K562 (cell line): Measurements from ENCODE around the gene SFT2D2. TPM values are rescaled to one million over a fixed set of nuclear protein-coding genes. Genes with fewer than 3 reads are reported as not detected.

Experiments
- ATAC-seq: fragments of 200-7000 bp; cut with Tn5 transposase; 3 replicates; pipeline ENCODE4 v1.9.1; 2020; ENCODE audit warnings: moderate library complexity
- BruUV-seq: library from RNA; stranded (reverse); fragments of 400-500 nt; replicated peaks from 2 replicates; lab custom pipeline; 2021; lab: Mats Ljungman, UMichigan
- CTCF ChIA-PET: fragments of 300-600 bp; formaldehyde crosslinking; extraction: SDS; loops from one replicate; lab custom pipeline; 2021; ENCODE audit warnings: low intra/inter-chr PET ratio; lab: Yijun Ruan, JAX
- POLR2A ChIA-PET: fragments of 300-600, 350-650 bp; sonication (Branson Sonifier 250); formaldehyde crosslinking; extraction: SDS; loops from one replicate; lab custom pipeline; 2021; ENCODE audit warnings: antibody characterized with exemption, inconsistent platforms; lab: Yijun Ruan, JAX
- DNase-seq, 4 experiments: peaks; one replicate each; pipeline versions ENCODE4 v3.0.0 to v3.0.0-alpha.2; 2011 to 2018; ENCODE audit warnings: low spot score in 3 of 4, mixed read lengths in 3 of 4; ENCODE audit errors: extremely low read depth in 1 of 4
- FAIRE-seq: peaks from 2 replicates; lab custom pipeline; 2011; peaks lifted over from hg19 to GRCh38; lab: Jason Lieb, UNC
- H2AFZ ChIP-seq: 2 replicates; pipeline ENCODE4 v1.6.0; 2011; ENCODE audit warnings: low read depth, low read length, control low read depth, inconsistent platforms
- H3K27ac ChIP-seq: fragments of 200-600 bp; 3 replicates; pipeline ENCODE4 v1.8.0; 2011; ENCODE audit warnings: low read depth, mild to moderate bottlenecking, control low read depth, inconsistent platforms, low read length, moderate library complexity, mixed read lengths; ENCODE audit errors: extremely low read depth
- H3K27me3 ChIP-seq, 2 experiments: fragments of 300-600 bp in 1 of 2; 2 replicates in 1 of 2; 3 replicates in 1 of 2; pipeline versions ENCODE4 v1.6.0 to v1.8.0; 2011; ENCODE audit warnings: inconsistent platforms in 2 of 2, low read length in 2 of 2, mild to moderate bottlenecking in 1 of 2, mixed read lengths in 1 of 2, moderate library complexity in 1 of 2; ENCODE audit not compliant: control insufficient read depth in 2 of 2, insufficient read depth in 2 of 2
- H3K36me3 ChIP-seq: fragments of 300-600 bp; 3 replicates; pipeline ENCODE4 v1.8.0; 2011; ENCODE audit warnings: mild to moderate bottlenecking, low read length, inconsistent platforms; ENCODE audit not compliant: control insufficient read depth, insufficient read depth
- H3K4me1 ChIP-seq, 2 experiments: fragments of 200-600 bp in 1 of 2; replicated peaks in 1 of 2; 2 replicates in 1 of 2; 3 replicates in 1 of 2; pipeline versions ENCODE4 v1.5.1 to v1.8.0; 2011; ENCODE audit warnings: inconsistent platforms in 2 of 2, low read length in 2 of 2, mild to moderate bottlenecking in 1 of 2, mixed read lengths in 1 of 2, moderate library complexity in 1 of 2; ENCODE audit not compliant: control insufficient read depth in 2 of 2, insufficient read depth in 2 of 2
- H3K4me2 ChIP-seq: 2 replicates; pipeline ENCODE4 v1.6.1; 2011; ENCODE audit warnings: low read length, control low read depth, inconsistent platforms, mixed read lengths; ENCODE audit not compliant: insufficient read depth
- H3K4me3 ChIP-seq: fragments of 200-600 bp; sonication (generic), shearing (Covaris generic); 2 replicates; pipeline ENCODE4 v1.5.1; 2016; ENCODE audit warnings: control low read depth, inconsistent platforms
- H3K79me2 ChIP-seq: fragments of 200-600 bp; 3 replicates; pipeline ENCODE4 v1.8.0; 2011; ENCODE audit warnings: low read length, inconsistent platforms; ENCODE audit not compliant: control insufficient read depth, insufficient read depth
- H3K9ac ChIP-seq, 2 experiments: 2 replicates each; pipeline versions ENCODE4 v1.6.0 to v1.6.1; 2011; ENCODE audit warnings: low read depth in 2 of 2, low read length in 2 of 2, control low read depth in 1 of 2, inconsistent platforms in 1 of 2, mild to moderate bottlenecking in 1 of 2, mixed read lengths in 1 of 2; ENCODE audit not compliant: insufficient read depth in 1 of 2
- H3K9me1 ChIP-seq: one replicate; pipeline ENCODE4 v1.6.0; 2011; ENCODE audit warnings: inconsistent platforms, mild to moderate bottlenecking, low read length, moderate library complexity; ENCODE audit not compliant: control insufficient read depth, insufficient read depth
- H3K9me3 ChIP-seq: replicated peaks from 2 replicates; pipeline ENCODE4 v1.5.1; 2011; ENCODE audit warnings: low read depth, low read length, inconsistent platforms; ENCODE audit not compliant: control insufficient read depth, insufficient read depth
- H4K20me1 ChIP-seq: replicated peaks from 2 replicates; pipeline ENCODE4 v1.6.1; 2011; ENCODE audit warnings: low read length, inconsistent platforms, mixed read lengths; ENCODE audit not compliant: control insufficient read depth, insufficient read depth
- KAT8 ChIP-seq: fragments of 450-650 bp; IDR thresholded peaks from 2 replicates; pipeline ENCODE4 v1.6.1; 2016; ENCODE audit warnings: low read depth, mild to moderate bottlenecking
- MAZ ChIP-seq, 2 experiments: fragments of 450-650 bp in 1 of 2; sonication (generic) in 1 of 2; formaldehyde crosslinking; IDR thresholded peaks in 1 of 2; conservative IDR thresholded peaks in 1 of 2; 2 replicates each; pipeline versions ENCODE4 v1.4.0 to v1.5.0; 2020; ENCODE audit warnings: mild to moderate bottlenecking in 1 of 2, missing genetic modification reagents in 1 of 2
- MEIS2 ChIP-seq: fragments of 450-650 bp; IDR thresholded peaks from 2 replicates; pipeline ENCODE4 v1.6.1; 2014; ENCODE audit warnings: mild to moderate bottlenecking; ENCODE audit not compliant: partially characterized antibody
- PBX2 ChIP-seq, 2 experiments: IDR thresholded peaks in 1 of 2; conservative IDR thresholded peaks in 1 of 2; 2 replicates each; pipeline ENCODE4 v1.6.1; 2016; ENCODE audit warnings: low read depth in 2 of 2, mild to moderate bottlenecking in 1 of 2, missing compliant biosample characterization in 1 of 2, missing genetic modification characterization in 1 of 2, moderate library complexity in 1 of 2
- PKNOX1 ChIP-seq: fragments of 450-650 bp; IDR thresholded peaks from 2 replicates; pipeline ENCODE4 v1.6.1; 2016
- RERE ChIP-seq: sonication (generic); formaldehyde crosslinking; IDR thresholded peaks from 2 replicates; pipeline ENCODE4 v1.8.0; 2023; ENCODE audit warnings: missing genetic modification reagents, mild to moderate bottlenecking, borderline replicate concordance
- ZNF79 ChIP-seq: fragments of 250-450 bp; sonication (Bioruptor Pico); IDR thresholded peaks from 2 replicates; pipeline ENCODE4 v1.4.0; 2020; ENCODE audit warnings: low read depth, mild to moderate bottlenecking, moderate library complexity
- WGBS: fragments of 100-300 bp; shearing (Covaris generic); methylation state at CpG from one replicate; pipeline ENCODE4 v1.1.6; 2016; ENCODE audit warnings: low coverage, mixed read lengths; ENCODE audit not compliant: insufficient coverage; ENCODE audit errors: missing lambda C conversion rate; 5-methylcytosine and 5-hydroxymethylcytosine counted together
- in situ Hi-C: fragments of 300-500 bp; cut with MboI; formaldehyde crosslinking; loops from 4 replicates; pipeline ENCODE4 v1.15.0; 2018; ENCODE audit warnings: inconsistent platforms, mixed read lengths
- intact Hi-C: fragments of 100-400 bp; cut with micrococcal nuclease; formaldehyde crosslinking; loops from 2 replicates; pipeline ENCODE4 v1.14.2; 2022
- polyA plus RNA-seq, 8 experiments: library from polyadenylated mRNA; depleted of rRNA in 4 of 8; stranded (reverse) in 5 of 8; unstranded in 3 of 8; fragments of >200 nt; fragmentation: Nextera tagmentation in 2 of 8; fragmentation: Illumina TruSeq in 1 of 8; extraction: Ambion mirVana in 2 of 8; extraction: Trizol in 1 of 8; gene quantifications; 2 replicates each; pipeline versions ENCODE4 v1.2.1 to v1.2.3, GENCODE V29; 2011 to 2014; ENCODE audit warnings: inconsistent platforms in 1 of 8, missing spikeins in 1 of 8
- total RNA-seq, 7 experiments: library from RNA; depleted of rRNA in 6 of 7; stranded (reverse); fragments of >200 nt in 6 of 7; fragmentation: Illumina TruSeq in 2 of 7; extraction: Trizol in 2 of 7; gene quantifications; 2 replicates each; pipeline versions ENCODE4 v1.2.1 to v1.2.3, GENCODE V29; 2011 to 2021; ENCODE audit warnings: low replicate concordance in 1 of 7

Gene SFT2D2
- total and polyA plus RNA-seq, 9 of the 15 experiments (the other 6 are each of a cell fraction or from before 2014, with no cell fraction given) = 3.4 to 50.1 (median 21.6) TPM

GRCh38 chr1:168285971-168286927 is 60.4 kb downstream of the SFT2D2 start:
- Histone ChIP-seq H3K4me2 (peak overlapping the region; percentile 32; the same call in 1 of the 2 replicates), H3K27me3 (no peaks in the 10 kb centered on the region), H3K9ac (peak overlapping the region in 1 of 2 experiments; percentile 32; a peak in 2 of 4 replicates), H3K4me3 (no peak overlapping the region), H2AFZ (0 out of 2 replicates have a peak overlapping the region, but pooled peaks have one; percentile 73), H3K4me1 (peaks cover 6 to 53% of the 10 kb centered on the region in 2 experiments; a peak in 4 of 5 replicates), H3K9me3 (no peaks in the 10 kb centered on the region), H3K79me2 (no peaks in the 10 kb centered on the region), H3K9me1 (no peaks in the 10 kb centered on the region), H3K36me3 (no peaks in the 10 kb centered on the region), H4K20me1 (peaks cover 3% of the 10 kb centered on the region; the same call in 1 of the 2 replicates), H3K27ac (peak overlapping the region; percentile 70)
- POLR2A ChIA-PET = interaction anchor here (1.0 to 1.8 kb wide), 7 partner anchors 8 to 89 kb away, joined by 3 to 8 read pairs (median 4); no protein-coding TSS in a partner anchor
- ATAC-seq (no peak; the same call in 2 of the 3 replicates), FAIRE-seq (no peak), DNase-seq (no peak)
- intact Hi-C loops (no loop called here), in situ Hi-C loops (no loop called here)
- BruUV-seq = no TSS peak
- CTCF ChIA-PET = interaction anchor here (0.6 kb wide), 2 partner anchors 59 to 285 kb away, joined by 3 to 4 read pairs; no protein-coding TSS in a partner anchor
- 64% methylated on average over 4 of the region's 4 CpGs for WGBS
- TF ChIP-seq PBX2 (CRISPR knock-in tag; IDR thresholded peaks at IDR 0.05; ENCODE audit: low read depth) = no peak
- TF ChIP-seq PBX2 (tag; conservative IDR thresholded peaks at IDR 0.05; ENCODE audit: low read depth) = peak; percentile 63
- peak; percentile 74 for TF ChIP-seq MEIS2
- peak; percentile 76 for TF ChIP-seq PKNOX1
- TF ChIP-seq MAZ (CRISPR knock-in tag; conservative IDR thresholded peaks at IDR 0.05 in 1 of 2, IDR thresholded peaks at IDR 0.05 in 1 of 2) = 0 out of 4 replicates have a peak, but pooled peaks of 1 of the 2 experiments have one; percentile 20
- no peak for TF ChIP-seq ZNF79 (CRISPR knock-in tag)
- peak; percentile 49; the same call in 1 of the 2 replicates for TF ChIP-seq KAT8
- TF ChIP-seq RERE (CRISPR knock-in tag) = no peak
